OCI-LY1 (cell line): ENCODE data around the gene PTPRM.

ENCODE experiments used
- EZH2 ChIP-seq: fragments of 200-600 bp; sonication (generic), shearing (Covaris generic); IDR thresholded peaks from 2 replicates; pipeline ENCODE4 v1.8.0; 2017; ENCODE audit warnings: borderline replicate concordance, mixed run types, mild to moderate bottlenecking, antibody characterized with exemption, low read length, moderate library complexity, mixed read lengths
- TF ChIP-seq, protein P1 (sequence below): fragments of 200-600 bp; sonication (generic), shearing (Covaris generic); IDR thresholded peaks from 2 replicates; pipeline ENCODE4 v1.5.1; 2017; ENCODE audit warnings: mild to moderate bottlenecking, antibody characterized with exemption, low read length, moderate library complexity, mixed read lengths

DNA sequence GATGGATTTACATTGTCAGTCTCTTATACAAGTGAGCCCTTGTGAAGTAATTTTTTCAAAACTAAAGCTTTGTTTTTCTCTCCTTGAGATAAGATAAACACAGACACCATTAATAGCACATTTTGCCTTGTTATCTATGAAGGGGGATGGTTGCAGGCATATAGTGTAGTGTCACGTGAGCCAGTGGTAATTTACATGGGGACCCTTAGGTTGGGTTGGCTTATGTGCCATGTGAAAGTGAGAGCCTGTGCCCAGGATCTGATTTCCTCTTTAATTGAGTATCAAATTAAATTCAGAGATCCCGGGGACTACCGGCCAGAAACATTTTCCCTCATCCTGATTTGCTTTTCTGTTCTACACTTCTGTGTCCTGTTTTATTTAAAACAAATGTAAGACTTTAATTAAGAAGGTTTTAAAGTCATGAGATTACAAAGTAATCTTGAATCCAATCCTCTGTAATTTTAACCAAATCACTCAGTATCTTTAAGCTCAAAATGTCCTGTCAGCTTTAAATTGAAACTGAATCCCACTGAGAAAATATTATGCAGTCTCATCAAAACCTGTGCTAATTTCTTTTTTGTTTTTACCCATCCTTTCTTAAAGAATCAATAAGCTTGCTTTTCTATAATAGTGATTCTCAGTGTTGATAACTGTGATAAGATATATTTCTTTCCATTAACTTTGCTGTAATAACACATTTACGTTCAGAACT lies 63.8 kb downstream of the PTPRM start:
- TF ChIP-seq, protein P1, sequence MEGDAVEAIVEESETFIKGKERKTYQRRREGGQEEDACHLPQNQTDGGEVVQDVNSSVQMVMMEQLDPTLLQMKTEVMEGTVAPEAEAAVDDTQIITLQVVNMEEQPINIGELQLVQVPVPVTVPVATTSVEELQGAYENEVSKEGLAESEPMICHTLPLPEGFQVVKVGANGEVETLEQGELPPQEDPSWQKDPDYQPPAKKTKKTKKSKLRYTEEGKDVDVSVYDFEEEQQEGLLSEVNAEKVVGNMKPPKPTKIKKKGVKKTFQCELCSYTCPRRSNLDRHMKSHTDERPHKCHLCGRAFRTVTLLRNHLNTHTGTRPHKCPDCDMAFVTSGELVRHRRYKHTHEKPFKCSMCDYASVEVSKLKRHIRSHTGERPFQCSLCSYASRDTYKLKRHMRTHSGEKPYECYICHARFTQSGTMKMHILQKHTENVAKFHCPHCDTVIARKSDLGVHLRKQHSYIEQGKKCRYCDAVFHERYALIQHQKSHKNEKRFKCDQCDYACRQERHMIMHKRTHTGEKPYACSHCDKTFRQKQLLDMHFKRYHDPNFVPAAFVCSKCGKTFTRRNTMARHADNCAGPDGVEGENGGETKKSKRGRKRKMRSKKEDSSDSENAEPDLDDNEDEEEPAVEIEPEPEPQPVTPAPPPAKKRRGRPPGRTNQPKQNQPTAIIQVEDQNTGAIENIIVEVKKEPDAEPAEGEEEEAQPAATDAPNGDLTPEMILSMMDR, result no peak
- no peak for TF ChIP-seq EZH2
